GM18858 (cell line): ENCODE measurements around the gene NPR3.

Experiments used
- ATAC-seq: cut with Tn5 transposase; IDR thresholded peaks from one replicate; pipeline ENCODE4 v1.9.1; 2021; ENCODE audit not compliant: unreplicated experiment

The NPR3 gene

DNA sequence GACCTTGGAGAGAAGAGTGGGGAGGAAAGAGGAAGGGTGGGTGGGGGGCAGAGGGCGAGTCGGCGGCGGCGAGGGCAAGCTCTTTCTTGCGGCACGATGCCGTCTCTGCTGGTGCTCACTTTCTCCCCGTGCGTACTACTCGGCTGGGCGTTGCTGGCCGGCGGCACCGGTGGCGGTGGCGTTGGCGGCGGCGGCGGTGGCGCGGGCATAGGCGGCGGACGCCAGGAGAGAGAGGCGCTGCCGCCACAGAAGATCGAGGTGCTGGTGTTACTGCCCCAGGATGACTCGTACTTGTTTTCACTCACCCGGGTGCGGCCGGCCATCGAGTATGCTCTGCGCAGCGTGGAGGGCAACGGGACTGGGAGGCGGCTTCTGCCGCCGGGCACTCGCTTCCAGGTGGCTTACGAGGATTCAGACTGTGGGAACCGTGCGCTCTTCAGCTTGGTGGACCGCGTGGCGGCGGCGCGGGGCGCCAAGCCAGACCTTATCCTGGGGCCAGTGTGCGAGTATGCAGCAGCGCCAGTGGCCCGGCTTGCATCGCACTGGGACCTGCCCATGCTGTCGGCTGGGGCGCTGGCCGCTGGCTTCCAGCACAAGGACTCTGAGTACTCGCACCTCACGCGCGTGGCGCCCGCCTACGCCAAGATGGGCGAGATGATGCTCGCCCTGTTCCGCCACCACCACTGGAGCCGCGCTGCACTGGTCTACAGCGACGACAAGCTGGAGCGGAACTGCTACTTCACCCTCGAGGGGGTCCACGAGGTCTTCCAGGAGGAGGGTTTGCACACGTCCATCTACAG lies 760 bp downstream of the NPR3 start:
- ATAC-seq, result no peak

DNA sequence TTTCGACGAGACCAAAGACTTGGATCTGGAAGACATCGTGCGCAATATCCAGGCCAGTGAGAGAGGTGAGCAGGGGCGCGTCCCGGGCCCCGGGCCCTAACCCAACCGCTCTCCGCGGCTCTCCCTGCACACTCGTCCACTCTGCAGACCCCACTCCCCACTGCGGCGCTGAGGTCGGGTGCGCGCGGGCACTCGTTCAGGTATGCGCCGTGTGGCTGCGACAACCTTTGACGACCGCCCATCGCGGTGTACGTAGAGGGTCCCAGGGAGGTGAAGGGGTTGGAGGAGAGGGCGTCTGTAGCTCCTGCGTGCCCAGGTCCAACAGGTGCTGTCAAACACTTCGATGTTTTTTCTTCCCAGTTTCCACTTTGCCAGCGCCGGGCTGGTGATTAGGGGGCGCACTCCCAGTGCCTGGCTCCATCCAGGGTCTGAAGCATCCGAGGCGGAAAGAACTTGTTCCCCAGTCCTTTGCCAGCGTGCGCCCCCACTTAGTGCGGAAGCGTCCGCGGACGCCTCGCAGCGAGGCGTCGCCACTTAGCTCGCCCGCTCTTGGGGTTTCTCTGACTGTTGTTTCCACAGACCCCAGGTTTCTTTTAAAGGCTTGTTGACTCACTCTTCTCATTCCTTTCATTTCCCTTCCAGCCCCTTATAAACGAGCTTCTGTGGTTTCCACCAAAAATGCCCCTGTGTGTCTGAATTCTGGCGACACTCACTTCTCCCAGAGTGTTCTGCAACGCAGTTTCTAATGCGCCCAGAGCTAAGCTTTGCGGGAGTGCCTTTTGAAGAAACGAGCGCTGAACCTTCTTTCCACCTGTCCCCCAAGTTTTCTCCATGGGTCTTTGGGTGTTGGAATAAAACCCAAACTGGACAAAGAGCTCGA lies 1.6 kb downstream of the NPR3 start:
- ATAC-seq, result no peak

DNA sequence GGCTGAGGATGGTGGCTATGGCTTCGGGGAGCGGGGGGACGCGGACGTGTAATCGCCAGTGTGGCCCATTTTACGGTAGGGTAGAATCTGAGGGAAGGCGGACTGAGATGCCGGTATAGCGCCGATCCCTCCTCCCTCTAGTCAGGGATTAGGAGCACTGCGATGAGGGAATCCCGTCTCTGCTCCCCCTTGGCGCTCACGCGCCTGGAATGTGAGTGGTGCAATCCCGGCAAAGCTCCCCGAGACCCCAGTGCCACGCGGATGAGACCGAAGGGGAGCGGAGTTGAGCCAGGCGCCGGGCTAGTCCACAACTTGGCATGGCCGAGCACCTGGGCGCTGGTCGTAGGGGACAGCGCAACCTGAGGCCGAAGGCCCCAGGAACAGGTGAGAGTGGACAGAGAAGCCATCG lies 2.2 kb downstream of the NPR3 start:
- ATAC-seq, result no peak

DNA sequence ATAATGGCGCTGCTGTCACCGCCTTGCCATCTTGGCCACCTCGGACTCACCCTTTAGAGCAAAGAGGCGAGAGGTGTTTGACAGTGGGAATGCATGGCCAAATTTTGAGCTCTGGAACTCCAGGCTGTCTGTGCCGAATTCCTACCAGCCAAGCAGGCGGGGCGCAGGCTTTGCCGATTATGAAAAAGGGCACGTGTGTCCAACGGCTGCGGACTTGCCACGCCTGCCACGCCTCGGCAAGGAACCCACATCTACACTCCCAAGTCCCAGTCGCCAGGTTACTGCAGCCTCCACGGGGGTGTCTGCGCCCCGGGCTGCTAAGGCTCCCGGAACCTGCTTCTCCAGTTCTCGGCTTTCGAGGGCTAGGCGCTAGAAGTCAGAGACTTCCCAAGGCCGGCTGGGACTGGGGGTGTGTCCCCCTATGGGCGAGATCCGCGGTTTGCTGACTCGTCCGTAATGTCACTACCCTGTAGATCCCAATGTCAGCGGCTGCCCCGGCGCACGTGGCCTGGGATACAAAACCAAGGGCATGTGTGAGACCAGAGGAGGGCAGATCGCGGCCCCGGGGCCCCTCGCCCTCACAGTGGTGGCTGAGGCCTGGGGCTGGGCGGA lies 2.8 kb downstream of the NPR3 start:
- no peak for ATAC-seq

DNA sequence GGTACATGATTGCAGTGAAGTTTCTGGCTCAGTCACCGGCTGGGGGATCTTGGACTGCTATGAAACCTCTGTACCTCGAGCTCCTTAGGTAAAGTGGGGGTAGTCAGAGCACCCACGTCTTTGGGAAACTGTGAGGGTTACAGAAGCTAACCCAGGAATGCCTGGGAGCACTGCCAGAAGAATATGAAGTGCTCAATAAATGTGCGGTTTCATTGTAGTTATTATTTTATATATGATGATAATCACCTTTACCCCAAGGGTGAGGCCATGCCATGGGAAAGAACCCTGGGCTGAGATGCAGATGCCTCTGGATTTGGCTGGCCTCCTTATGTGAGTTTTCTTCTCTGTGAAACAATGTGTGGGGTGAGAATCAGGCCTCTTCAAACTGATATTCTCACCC lies 3.7 kb downstream of the NPR3 start:
- no peak for ATAC-seq

DNA sequence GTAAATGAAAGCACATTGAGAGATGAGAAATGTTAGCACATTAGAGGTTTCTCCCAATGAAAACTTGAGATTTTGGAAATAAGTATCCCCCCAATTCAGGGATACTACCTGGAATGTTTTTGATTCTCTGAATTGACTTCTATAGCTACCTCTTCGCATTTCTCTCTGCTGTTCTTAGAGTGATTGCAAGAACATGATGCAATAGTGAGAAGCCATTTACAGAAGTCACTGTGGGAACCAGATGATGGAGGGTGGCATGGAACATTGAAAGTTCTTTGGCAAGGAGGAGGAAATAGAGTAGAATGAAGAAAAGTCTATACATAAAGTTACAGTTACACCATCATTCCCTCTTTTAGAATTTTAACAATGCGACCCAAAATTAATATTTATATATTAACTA lies 9.2 kb downstream of the NPR3 start:
- no peak for ATAC-seq

DNA sequence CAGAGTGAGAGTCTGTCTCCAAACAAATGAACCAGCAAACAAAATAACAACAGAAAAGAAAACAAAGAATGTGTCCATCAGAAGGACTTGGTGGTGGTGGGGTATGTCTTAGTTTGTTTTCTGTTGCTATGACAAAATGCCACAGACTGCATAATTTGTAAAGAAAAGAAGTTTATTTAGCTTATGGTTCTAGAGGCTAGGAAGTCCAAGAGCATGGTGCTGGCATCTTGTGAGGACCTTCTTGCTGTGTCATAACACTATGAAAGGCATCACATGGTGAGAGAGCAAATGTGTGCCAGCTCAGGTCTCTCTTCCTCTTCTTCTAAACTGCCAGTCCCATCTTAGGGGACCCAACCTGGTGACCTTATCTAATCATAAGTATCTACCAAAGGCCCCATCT lies 10.5 kb downstream of the NPR3 start:
- no peak for ATAC-seq

DNA sequence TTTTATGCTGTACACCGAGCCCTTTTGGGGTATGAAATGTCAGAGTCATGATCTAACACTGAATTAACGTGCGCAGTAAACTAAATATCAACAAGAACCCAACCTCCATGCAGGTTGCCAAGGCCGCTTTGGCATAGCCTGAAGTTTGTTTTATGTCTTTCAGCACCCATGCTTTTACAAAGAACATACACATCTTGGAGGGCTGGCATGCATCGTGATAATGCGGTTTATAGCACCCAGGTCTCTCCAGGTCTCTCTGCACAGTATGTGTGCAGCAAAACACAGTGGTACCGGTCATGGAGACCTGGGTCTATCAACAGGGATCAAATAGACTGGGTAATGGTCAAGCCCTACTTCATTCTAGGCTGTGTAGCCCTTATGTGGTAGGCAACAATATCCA lies 11.8 kb downstream of the NPR3 start:
- ATAC-seq, result no peak

DNA sequence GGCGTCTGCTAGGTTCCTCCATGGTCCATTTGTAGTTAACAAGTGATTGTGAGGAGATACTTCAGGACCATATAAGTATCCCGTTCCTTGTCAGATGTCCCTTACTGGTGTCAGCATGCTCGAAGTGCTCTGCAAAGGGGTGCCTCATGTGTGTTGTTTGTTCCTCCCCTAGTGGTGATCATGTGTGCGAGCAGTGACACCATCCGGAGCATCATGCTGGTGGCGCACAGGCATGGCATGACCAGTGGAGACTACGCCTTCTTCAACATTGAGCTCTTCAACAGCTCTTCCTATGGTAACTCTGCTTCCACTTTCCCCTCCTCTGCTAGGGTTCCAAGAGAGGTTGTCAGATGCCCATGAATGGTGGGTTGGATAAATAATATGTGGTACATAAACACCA lies 13.4 kb downstream of the NPR3 start:
- ATAC-seq, result no peak

DNA sequence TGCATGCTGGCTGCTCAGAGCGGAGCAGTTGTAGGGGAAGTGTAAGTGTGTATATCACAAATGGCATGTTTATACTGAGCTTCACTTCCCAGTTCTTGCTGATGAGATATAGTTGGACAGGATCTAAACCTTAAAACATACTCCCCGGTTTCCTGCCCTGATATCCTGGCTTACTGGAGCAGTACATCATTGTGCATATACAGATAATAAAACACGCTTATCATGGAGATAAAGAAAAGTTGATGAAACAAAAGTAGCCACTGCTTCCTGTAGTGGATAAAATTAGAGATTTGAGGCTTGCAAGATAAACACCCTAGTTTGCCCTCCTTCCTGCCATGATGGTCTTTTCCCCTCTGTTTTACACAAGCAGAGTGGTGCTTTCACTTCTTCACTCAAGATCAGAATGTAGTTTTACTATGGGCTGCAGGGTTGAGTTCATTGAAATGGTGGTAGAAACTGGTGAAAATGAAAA lies 15.0 kb downstream of the NPR3 start:
- ATAC-seq, result no peak

DNA sequence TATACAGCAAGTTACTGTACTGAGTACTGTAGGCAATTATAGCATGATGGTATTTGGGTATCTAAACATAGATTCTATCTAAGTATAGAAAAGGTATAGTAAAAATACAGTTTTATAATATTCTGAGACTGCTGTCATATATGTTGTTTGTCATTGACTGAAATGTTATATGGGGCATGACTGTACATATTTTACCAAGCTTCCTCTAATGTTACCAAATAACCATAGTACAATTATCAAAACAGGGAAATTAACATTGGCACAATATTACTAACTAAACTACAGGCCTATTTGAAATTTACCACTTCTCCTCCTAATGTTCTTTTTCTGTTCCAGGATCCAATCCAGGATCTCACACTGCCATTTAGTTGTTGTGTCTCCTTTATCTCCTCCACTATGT lies 18.5 kb downstream of the NPR3 start:
- ATAC-seq, result no peak

DNA sequence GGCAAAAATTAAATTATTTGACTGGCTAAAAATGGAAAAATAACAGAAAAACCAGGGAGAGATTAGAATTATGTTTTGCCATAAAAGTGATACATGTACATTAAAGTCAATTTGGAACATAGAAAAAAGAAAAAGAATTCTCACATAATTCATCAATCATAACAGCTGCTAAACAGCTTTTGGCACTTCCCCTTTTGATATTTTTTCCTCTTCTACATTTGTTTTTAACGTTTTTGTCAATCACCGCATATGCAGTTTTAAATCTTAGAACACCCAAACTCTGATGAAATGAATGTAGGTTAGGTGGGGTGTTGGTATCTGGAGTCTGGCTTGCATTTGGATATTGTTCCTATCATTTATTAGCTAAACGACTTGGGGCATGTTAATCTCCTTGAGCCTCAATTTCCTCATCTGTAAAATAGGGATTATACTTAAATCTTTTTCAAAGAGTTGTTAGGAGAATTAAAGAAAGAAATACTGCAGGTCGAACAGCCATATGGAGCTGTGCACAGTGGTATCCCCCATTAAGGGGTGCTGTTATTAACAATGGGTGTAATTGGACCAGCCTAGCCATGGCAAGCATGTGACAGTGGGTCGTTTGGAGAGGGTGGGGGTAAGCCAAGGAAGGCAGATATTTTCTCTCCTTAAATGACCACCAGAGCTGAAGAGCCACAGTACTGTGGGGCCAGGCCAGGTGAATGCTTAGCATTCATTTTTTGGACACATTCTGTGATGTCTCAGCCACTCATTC lies 22.6 kb downstream of the NPR3 start:
- ATAC-seq, result no peak

DNA sequence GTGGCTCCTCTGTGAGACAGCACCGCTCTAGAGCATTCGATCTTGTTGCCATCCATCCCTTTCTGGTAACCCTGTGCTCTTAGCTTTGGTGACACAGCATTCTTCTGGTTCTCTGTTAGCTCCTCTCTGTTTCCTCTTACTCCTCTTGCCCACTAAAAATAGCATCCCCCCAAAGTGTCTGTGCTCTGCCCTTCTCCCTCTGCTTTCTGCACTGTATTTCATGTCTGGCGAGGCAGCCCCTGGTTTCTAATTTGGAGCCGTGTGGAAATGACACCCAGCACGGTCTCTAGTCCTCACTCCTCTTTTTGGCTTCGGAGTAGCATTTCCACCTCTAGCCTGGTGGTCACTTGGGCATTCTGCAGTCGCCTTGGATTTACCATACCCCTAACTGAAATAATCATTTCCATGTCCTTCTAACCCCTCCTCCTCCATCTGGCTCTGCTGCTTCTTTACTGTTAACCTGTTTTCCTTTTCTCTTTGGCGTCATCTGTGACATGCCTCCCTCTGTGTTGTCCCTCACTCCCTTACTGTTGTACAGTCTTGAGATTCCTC lies 23.8 kb downstream of the NPR3 start:
- no peak for ATAC-seq

DNA sequence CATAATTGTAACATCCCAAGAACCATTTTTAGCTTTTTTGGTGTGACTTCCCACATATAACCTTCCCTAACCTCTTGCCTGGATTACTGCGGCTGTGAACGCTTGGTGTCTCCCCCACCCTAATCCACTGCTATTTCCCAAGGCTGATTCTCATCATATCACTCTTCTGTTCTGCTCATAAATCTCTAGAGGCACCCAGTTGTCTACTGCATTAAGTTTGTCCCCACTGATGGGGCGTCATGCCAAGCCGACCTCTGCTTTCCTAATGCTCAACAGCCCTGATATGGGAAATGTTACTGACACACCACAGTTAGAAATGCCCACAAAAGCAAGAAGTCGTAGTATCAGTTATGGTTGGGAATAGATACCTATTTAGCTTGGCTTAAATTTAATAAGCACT lies 24.4 kb downstream of the NPR3 start:
- ATAC-seq, result no peak

DNA sequence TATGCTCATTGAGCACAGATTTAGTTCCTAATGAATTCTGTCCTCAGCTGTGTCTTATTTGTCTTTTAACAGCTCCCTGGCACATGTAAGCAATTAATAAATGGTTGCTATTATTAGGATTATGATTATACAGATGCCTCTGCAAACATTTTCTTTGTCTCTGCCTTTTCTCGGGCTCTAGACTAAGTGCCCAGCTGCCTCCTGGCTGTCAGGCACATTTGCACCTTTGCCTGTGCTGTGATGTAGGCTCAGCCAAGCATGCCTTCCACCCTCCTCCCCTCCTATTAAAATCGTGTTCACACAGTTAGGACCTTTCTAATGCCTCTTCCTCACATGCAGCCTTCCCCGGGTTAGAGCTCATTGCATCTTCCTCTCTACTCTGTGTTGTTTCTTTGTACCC lies 25.7 kb downstream of the NPR3 start:
- no peak for ATAC-seq

DNA sequence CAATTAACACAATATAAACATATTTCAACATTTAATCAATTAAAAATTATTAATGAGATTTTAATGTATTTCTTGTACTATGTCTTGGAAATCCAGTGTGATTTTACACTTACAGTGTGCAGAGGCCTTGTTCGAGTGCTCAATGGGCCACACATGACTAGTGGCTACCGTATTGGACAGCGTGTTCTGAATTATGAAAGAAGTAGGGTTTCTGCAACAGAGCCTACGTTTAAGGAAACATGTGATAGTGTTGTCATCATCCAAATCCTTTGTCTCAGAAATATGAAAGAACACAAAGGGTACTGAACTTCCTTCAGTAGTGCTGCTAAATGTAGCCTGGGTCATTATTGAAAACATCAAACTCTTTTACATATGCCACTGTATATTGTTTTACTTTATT lies 29.5 kb downstream of the NPR3 start:
- ATAC-seq, result no peak

DNA sequence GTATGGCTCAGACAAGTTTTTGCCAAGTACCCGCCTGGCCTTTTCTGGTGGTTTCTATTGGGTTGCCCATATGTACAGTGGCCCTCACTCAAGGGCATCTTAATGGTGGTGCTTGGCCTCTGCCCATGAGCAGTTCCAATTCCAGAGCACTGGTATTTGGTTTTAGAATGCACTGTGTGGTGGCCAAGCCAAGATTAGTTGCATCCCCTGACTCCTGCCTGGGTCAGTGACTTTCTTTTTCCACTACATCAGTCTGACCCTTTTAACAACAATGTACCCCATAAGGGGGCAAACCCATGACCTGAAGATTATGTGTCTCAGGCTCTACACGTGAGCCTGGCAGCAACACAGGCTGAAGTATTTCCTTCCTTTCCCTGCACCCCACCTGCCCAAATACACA lies 34.2 kb downstream of the NPR3 start:
- no peak for ATAC-seq

DNA sequence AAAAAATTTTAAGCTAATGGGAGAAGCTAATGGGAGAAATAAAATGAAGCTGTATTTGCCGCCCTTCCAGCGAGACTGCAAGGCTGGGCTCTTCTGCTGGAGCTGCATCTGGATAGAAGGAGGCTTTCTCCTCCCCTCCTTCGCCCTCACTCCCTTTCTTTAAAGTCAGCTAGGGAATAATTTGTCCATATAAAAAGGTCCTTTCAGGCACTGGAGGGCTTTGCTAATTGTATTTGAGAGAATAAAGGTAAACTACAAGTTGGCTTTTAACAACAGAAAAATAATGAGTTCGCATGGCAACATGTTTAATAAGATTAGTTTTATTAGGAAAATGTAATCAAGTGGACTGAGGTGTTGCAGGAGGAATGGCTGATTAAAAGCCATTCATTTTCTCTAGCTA lies 41.3 kb downstream of the NPR3 start:
- ATAC-seq, result no peak

DNA sequence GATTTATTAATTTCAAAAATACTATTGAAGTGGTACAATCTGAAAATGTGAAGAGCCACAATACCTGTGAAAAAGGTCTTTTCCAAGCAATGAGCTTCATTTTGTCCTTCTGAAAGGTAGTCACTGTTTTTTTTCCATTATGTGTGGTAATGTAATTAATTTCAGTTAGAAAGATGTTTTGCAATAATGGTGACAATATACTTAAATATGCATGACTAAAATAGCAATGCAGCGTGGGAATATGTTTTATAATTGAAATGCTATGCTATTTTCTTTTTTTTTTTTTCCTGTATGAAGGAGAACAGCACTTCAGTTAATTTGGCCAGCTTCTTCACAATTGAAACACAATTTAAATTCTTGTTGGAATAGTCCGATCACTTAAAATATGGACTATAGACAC lies 41.9 kb downstream of the NPR3 start:
- no peak for ATAC-seq

DNA sequence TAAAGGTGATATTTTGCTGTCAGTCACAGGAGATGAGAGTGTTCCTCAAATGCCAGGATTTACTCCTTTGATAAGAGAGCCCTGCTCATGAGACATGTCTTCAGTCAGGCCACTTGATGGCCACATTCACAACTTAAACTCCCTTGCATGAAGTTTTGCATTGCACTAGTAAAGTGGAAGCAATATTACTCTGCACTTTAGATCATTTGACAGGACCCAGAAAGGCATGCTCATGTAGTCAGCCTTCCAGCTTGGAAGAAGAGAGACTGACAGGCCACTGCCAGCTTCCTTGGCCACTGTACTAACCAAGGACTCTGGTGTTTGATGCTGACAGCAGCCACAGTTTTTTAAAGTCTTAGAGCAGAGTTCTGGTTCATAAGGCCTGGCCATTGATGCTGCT lies 42.6 kb downstream of the NPR3 start:
- ATAC-seq, result no peak

DNA sequence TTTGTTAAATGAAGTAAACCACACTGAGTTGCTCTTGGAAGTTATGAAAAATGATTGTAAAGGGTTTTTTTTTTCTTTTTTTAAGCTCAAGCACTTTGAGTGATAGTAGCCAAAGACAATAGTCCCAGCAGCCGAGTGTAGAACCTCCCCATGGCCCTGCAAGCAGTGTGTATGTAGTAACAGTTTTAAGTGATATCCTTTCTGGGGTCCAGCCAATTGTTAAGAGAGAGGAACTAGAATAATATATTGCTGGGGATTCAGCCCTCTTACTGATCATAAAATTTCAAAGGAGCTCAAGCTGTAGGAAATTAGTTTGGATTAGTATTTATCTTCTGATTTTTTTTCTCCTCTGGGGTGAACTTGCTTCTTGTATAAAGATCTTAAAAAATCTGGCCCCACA lies 43.2 kb downstream of the NPR3 start:
- ATAC-seq, result no peak
